Measurements from ENCODE around the gene ZNG1B. TPM values are rescaled to one million over a fixed set of nuclear protein-coding genes. Genes with fewer than 3 reads are reported as not detected.

ZNG1B gene
- total RNA-seq, 1 experiment from 2014 or later: 31.6 TPM

Other genes with a start within 250 kb of the ZNG1B start
- 5.9 and 11.3 TPM in 2 replicates for gene PAX8, start 158.8 kb upstream of the ZNG1B start, total RNA-seq (2014; rRNA removed; shearing (Covaris generic))
- 0.05 TPM in 1 of 2 replicates, not detected in the other for gene FOXD4L1, start 61.0 kb downstream of the ZNG1B start, total RNA-seq (2014; rRNA removed; shearing (Covaris generic))
- 1.6 and 3.9 TPM in 2 replicates for gene RABL2A, start 189.6 kb downstream of the ZNG1B start, total RNA-seq (2014; rRNA removed; shearing (Covaris generic))